DMS 273 (cell line): ENCODE data around the gene LIPE.
A peak's percentile ranks its signal among the peaks of the same experiment; 100 is the strongest.

Experiments
- DNase-seq: peaks from one replicate; lab custom pipeline; 2025; ENCODE audit not compliant: unreplicated experiment; lab: John Stamatoyannopoulos, UW

The LIPE gene

GRCh38 chr19:42445948-42446347, 18.8 kb upstream of the LIPE start:
- DNase-seq, result no peak

GRCh38 chr19:42443944-42444398, 16.8 kb upstream of the LIPE start:
- no peak for DNase-seq

- no peak for DNase-seq
Measured at GRCh38 chr19:42442833-42443232, 15.6 kb upstream of the LIPE start, which contains the start of gene CXCL17. TSS of gene CXCL17 (minus strand) at chr19:42442946. CDS start at chr19:42442832, 114 bp downstream.

- DNase-seq, result no peak
Measured at GRCh38 chr19:42441049-42441445, 13.9 kb upstream of the LIPE start.

GRCh38 chr19:42440357-42441048, 13.3 kb upstream of the LIPE start:
- peak; percentile 94 for DNase-seq

- peak; percentile 96 for DNase-seq
Measured at GRCh38 chr19:42436006-42436405, 8.8 kb upstream of the LIPE start.

- no peak for DNase-seq
Measured at GRCh38 chr19:42435316-42435715, 8.1 kb upstream of the LIPE start.

GRCh38 chr19:42433503-42434260, 6.5 kb upstream of the LIPE start:
- peak; percentile 91 for DNase-seq

- DNase-seq, result no peak
Measured at GRCh38 chr19:42431486-42431885, 4.3 kb upstream of the LIPE start.

GRCh38 chr19:42428676-42429075, 1.5 kb upstream of the LIPE start:
- no peak for DNase-seq

GRCh38 chr19:42426643-42427042, 545 bp downstream of the LIPE start:
- DNase-seq, result no peak

GRCh38 chr19:42424712-42425131, 2.5 kb downstream of the LIPE start:
- DNase-seq, result peak; percentile 38

- DNase-seq, result no peak
Measured at GRCh38 chr19:42424345-42424707, 2.9 kb downstream of the LIPE start.

GRCh38 chr19:42423462-42424344, 3.5 kb downstream of the LIPE start:
- no peak for DNase-seq

GRCh38 chr19:42422901-42423461, 4.2 kb downstream of the LIPE start:
- DNase-seq, result no peak

GRCh38 chr19:42422092-42422900, 4.9 kb downstream of the LIPE start:
- DNase-seq, result no peak

- peak; percentile 37 for DNase-seq
Measured at GRCh38 chr19:42421591-42422031, 5.6 kb downstream of the LIPE start.

GRCh38 chr19:42421101-42421500, 6.1 kb downstream of the LIPE start:
- no peak for DNase-seq

- DNase-seq, result peak; percentile 77
Measured at GRCh38 chr19:42420055-42420544, 7.1 kb downstream of the LIPE start.

- DNase-seq, result no peak
Measured at GRCh38 chr19:42419309-42419708, 7.9 kb downstream of the LIPE start.
